Upper lobe of left lung (tissue), 6 donors: ENCODE data around the gene SLC30A1. TPM values are rescaled to one million over a fixed set of nuclear protein-coding genes. Genes with fewer than 3 reads are reported as not detected.

Experiments used
- ATAC-seq, 2 donors: fragments of 200-7000 bp; cut with Tn5 transposase; one replicate each; pipeline ENCODE4 v1.9.1; 2022; ENCODE audit warnings: mild to moderate bottlenecking in 2 of 2, moderate library complexity in 2 of 2; ENCODE audit not compliant: low FRiP score in 2 of 2
- DNase-seq, 2 donors: peaks; one replicate each; pipeline ENCODE4 v3.0.0-alpha.2; 2019 to 2020
- H3K27ac ChIP-seq, 4 donors: fragments of 200-600 bp; sonication (generic); one replicate each; pipeline ENCODE4 v1.5.1; 2016 to 2019
- H3K27me3 ChIP-seq, 4 donors: fragments of 200-600 bp; sonication (generic); one replicate each; pipeline ENCODE4 v1.5.1; 2017 to 2019
- H3K36me3 ChIP-seq, 4 donors: fragments of 200-600 bp; sonication (generic); one replicate each; pipeline ENCODE4 v1.5.1; 2016 to 2019
- H3K4me1 ChIP-seq, 4 donors: fragments of 200-600 bp; sonication (generic); one replicate each; pipeline ENCODE4 v1.5.1; 2018 to 2019
- H3K4me3 ChIP-seq, 4 donors: fragments of 200-600 bp; sonication (generic); one replicate each; pipeline ENCODE4 v1.5.1; 2017 to 2019; ENCODE audit warnings: mild to moderate bottlenecking in 2 of 4, moderate library complexity in 1 of 4
- H3K9me3 ChIP-seq, 4 donors: fragments of 200-600 bp; sonication (generic); one replicate each; pipeline ENCODE4 v1.5.1; 2018 to 2019
- EP300 ChIP-seq, 4 donors: sonication (generic); formaldehyde crosslinking; IDR thresholded peaks; one replicate each; pipeline ENCODE4 v1.5.1; 2017; ENCODE audit warnings: antibody characterized with exemption in 4 of 4, control low read depth in 2 of 4
- POLR2A ChIP-seq, 4 donors: fragments of 450-650 bp; IDR thresholded peaks; one replicate each; pipeline ENCODE4 v1.5.1; 2016 to 2017; ENCODE audit warnings: antibody characterized with exemption in 4 of 4, mild to moderate bottlenecking in 2 of 4
- POLR2AphosphoS5 ChIP-seq, 2 donors: sonication (generic); formaldehyde crosslinking; IDR thresholded peaks; one replicate each; pipeline ENCODE4 v1.5.1; 2017; ENCODE audit warnings: antibody characterized with exemption in 2 of 2
- WGBS, 2 donors: methylation state at CpG; one replicate each; pipeline ENCODE4 v1.1.5; 2017 to 2018; 5-methylcytosine and 5-hydroxymethylcytosine counted together
- total RNA-seq, 6 donors: library from RNA; depleted of rRNA in 4 of 6; stranded (reverse); fragments of >200 nt in 4 of 6; gene quantifications; one replicate each; pipeline versions ENCODE4 v1.1.0 to v1.2.1, GENCODE V29; 2016 to 2021
- TF ChIP-seq, protein P1 (sequence below), 6 experiments: fragments of 450-650 bp in 4 of 6; fragments of 200-600 bp in 2 of 6; sonication (generic) in 2 of 6; IDR thresholded peaks; one replicate each; pipeline ENCODE4 v1.5.1; 2016 to 2019; ENCODE audit warnings: antibody characterized with exemption in 6 of 6
- donor health status: DM: no; HTN: no; CAD: no; lungs with moderate emphysema.
- donor health status: DM: no; HTN: yes; CAD: no; lungs with severe emphysema.

Gene SLC30A1
- total RNA-seq, 6 donors from 2014 or later, result 3.1 to 19.2 (median 13.2) TPM

DNA sequence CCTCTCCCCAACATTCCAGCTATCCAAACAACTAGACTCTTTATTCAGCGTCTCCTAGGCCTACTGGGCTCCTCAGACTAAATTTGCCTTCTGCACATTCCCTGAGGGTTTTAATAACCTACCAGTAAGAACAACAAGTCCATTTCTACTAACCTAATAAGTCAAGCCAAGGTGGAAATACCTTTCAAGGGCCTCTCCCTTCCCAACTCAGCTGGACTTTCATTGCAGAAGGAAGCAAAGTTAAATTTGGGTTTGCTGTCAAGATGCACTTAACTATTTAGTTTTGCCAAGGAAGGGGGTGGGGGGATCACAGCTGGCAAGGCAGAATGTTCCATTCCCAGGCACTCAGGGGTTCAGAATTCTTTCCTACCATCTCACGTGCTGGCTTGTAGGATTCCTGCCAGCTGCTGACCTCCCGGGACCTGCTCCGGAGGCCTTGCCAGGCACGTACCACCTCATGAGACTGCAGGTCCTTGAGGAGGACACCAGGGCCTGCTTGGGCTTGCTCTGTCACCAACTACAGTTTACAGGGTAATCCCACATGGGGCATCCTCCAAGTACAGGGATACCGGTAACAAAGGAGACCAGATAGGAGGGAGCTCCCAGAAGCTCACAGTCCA, 29.8 kb downstream of the SLC30A1 start:
- H3K9me3 ChIP-seq, result no peaks in the 10 kb centered on the region
- H3K27ac ChIP-seq, result no peak overlapping the region
- no peak overlapping the region for H3K4me3 ChIP-seq
- H3K36me3 ChIP-seq, result no peaks in the 10 kb centered on the region
- ATAC-seq (no peak), DNase-seq (no peak)
- 57 to 79% methylated on average over 2 to 6 of the region's 6 CpGs for WGBS, 2 donors
- H3K27me3 ChIP-seq, result no peaks in the 10 kb centered on the region
- H3K4me1 ChIP-seq, result peaks cover 0 to 9% (median 7%) of the 10 kb centered on the region in 4 donors
- no peak for TF ChIP-seq EP300 (IDR thresholded peaks at IDR 0.05)
- TF ChIP-seq, protein P1, sequence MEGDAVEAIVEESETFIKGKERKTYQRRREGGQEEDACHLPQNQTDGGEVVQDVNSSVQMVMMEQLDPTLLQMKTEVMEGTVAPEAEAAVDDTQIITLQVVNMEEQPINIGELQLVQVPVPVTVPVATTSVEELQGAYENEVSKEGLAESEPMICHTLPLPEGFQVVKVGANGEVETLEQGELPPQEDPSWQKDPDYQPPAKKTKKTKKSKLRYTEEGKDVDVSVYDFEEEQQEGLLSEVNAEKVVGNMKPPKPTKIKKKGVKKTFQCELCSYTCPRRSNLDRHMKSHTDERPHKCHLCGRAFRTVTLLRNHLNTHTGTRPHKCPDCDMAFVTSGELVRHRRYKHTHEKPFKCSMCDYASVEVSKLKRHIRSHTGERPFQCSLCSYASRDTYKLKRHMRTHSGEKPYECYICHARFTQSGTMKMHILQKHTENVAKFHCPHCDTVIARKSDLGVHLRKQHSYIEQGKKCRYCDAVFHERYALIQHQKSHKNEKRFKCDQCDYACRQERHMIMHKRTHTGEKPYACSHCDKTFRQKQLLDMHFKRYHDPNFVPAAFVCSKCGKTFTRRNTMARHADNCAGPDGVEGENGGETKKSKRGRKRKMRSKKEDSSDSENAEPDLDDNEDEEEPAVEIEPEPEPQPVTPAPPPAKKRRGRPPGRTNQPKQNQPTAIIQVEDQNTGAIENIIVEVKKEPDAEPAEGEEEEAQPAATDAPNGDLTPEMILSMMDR (IDR thresholded peaks at IDR 0.05), result no peak
- no peak for TF ChIP-seq POLR2AphosphoS5 (IDR thresholded peaks at IDR 0.05)
- no peak for TF ChIP-seq POLR2A (IDR thresholded peaks at IDR 0.05)

DNA sequence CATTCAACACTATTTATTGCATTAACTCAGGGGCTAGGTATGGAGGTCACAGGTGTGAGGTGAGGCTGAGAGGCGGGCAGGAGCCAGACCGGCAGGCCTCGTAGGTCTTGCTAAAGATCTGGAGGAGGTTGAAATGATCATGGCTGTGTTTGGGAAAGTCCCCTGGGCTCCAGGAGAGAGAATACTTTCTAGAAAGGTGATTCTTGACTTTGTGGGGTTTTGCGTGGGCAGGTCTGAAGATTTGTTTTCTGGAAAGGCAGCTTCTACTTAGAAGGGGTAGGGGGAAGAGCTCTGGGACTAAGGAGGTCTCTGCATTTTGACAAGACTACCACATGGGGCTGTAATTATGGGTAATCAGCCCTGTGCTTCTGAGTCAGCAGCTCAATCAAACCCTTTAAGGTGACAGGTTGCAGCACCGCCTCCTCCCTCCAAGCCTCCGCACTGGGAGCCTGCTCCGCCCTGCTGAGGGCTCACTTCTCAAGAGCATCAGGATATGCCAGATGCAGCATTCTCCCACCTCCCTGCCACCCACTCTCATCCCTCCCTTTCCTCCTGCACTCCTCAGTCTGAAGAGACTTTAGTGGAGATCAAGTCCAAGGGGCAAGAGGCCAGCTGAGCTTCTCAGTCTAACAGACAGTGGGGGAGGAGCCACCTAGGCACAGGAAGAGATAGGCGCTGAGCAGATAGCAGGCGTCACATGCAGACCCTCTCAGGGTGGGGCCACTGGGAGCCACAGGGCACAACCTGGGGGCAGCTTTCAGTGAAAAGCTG, 30.5 kb downstream of the SLC30A1 start:
- ATAC-seq, result no peak
- TF ChIP-seq EP300 (IDR thresholded peaks at IDR 0.05) (no peak), POLR2A (IDR thresholded peaks at IDR 0.05) (no peak), POLR2AphosphoS5 (IDR thresholded peaks at IDR 0.05) (no peak)
- TF ChIP-seq, protein P1 (IDR thresholded peaks at IDR 0.05), result no peak
- no peak overlapping the region for H3K4me3 ChIP-seq
- peaks cover 0 to 9% (median 7%) of the 10 kb centered on the region in 4 donors for H3K4me1 ChIP-seq
- no peaks in the 10 kb centered on the region for H3K27me3 ChIP-seq
- DNase-seq, result no peak
- H3K36me3 ChIP-seq, result no peaks in the 10 kb centered on the region
- no peak overlapping the region for H3K27ac ChIP-seq
- 79 to 81% methylated on average over 8 to 9 of the region's 9 CpGs for WGBS, 2 donors
- H3K9me3 ChIP-seq, result no peaks in the 10 kb centered on the region

DNA sequence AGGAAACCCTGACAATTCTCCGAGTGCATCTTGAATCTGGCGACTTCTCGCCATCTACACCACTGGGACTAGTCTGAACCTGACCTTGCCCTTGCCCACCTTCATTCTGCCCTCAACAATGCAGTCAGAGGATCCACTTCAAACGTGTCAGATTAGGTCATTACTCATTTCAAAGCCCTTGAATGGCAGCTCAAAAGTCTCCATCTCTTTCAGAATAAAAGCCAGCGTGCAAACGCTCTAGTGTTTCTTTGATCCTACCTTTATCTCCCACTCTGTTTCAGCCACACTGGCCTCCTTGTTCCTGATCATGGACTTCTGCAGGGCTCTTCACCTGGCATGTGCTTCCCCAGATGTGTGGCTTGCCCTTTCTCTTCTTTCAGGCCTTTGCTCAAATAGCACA, 31.3 kb downstream of the SLC30A1 start:
- 79 to 81% methylated on average over 6 of the region's 6 CpGs for WGBS, 2 donors
- H3K27me3 ChIP-seq, result no peaks in the 10 kb centered on the region
- TF ChIP-seq POLR2AphosphoS5 (IDR thresholded peaks at IDR 0.05) (no peak), POLR2A (IDR thresholded peaks at IDR 0.05) (no peak), EP300 (IDR thresholded peaks at IDR 0.05) (no peak)
- TF ChIP-seq, protein P1 (IDR thresholded peaks at IDR 0.05), result no peak
- no peak overlapping the region for H3K4me3 ChIP-seq
- DNase-seq, result no peak
- H3K4me1 ChIP-seq, result peaks cover 0 to 9% (median 7%) of the 10 kb centered on the region in 4 donors
- H3K9me3 ChIP-seq, result no peaks in the 10 kb centered on the region
- no peak overlapping the region for H3K27ac ChIP-seq
- ATAC-seq, result no peak
- no peaks in the 10 kb centered on the region for H3K36me3 ChIP-seq

DNA sequence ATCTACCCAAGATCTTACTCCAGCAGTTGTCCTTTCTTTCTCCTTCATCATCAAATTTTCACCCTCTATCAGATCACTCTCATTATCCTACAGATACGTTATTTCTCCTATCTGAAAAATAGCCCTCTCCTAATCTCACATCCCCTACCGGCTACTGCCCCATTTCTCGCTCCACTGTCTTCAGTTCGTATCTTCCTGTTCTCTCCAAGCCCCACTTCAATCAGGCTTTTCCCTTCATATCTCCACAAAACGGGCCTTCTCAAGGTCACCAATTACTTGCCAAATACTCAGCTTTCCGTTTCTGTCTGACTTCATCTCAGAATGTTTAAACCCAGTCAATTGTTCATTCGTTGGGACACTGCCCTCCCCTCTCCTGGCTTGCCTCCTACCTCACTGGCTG, 32.4 kb downstream of the SLC30A1 start:
- DNase-seq, result no peak
- H3K27me3 ChIP-seq, result no peaks in the 10 kb centered on the region
- no peaks in the 10 kb centered on the region for H3K9me3 ChIP-seq
- ATAC-seq, result no peak
- TF ChIP-seq POLR2A (IDR thresholded peaks at IDR 0.05), result no peak
- TF ChIP-seq, protein P1 (IDR thresholded peaks at IDR 0.05), result no peak
- TF ChIP-seq POLR2AphosphoS5 (IDR thresholded peaks at IDR 0.05), result no peak
- no peaks in the 10 kb centered on the region for H3K36me3 ChIP-seq
- peaks cover 0 to 6% (median 1%) of the 10 kb centered on the region in 4 donors for H3K4me1 ChIP-seq
- H3K4me3 ChIP-seq, result no peak overlapping the region
- H3K27ac ChIP-seq, result no peak overlapping the region
- WGBS, 2 donors, result 80 to 88% methylated on average over 7 of the region's 7 CpGs
